NCI-H69 (cell line): ENCODE data around the gene SEL1L.
"Not testable (repeated sequence)": the region's sequence is repeated elsewhere in the genome, so short reads cannot be mapped to it uniquely, and the experiment has no call there.

Source experiments
- DNase-seq: peaks from one replicate; lab custom pipeline; 2025; lab: John Stamatoyannopoulos, UW

Gene SEL1L

GRCh38 chr14:81474148-81474492, 59.5 kb downstream of the SEL1L start:
- DNase-seq, result no peak

GRCh38 chr14:81473456-81474147, 60.1 kb downstream of the SEL1L start:
- DNase-seq, result no peak

- DNase-seq, result no peak
Measured at GRCh38 chr14:81472096-81472800, 61.4 kb downstream of the SEL1L start.

GRCh38 chr14:81471062-81471461, 62.6 kb downstream of the SEL1L start:
- no peak for DNase-seq

- not testable (repeated sequence) for DNase-seq
Measured at GRCh38 chr14:81470557-81470826, 63.2 kb downstream of the SEL1L start.

- DNase-seq, result peak; percentile 20
Measured at GRCh38 chr14:81466854-81467253, 66.8 kb downstream of the SEL1L start.

GRCh38 chr14:81465507-81466228, 68.0 kb downstream of the SEL1L start:
- DNase-seq, result no peak

- not testable (repeated sequence) for DNase-seq
Measured at GRCh38 chr14:81465003-81465392, 68.7 kb downstream of the SEL1L start.

GRCh38 chr14:81464253-81465002, 69.2 kb downstream of the SEL1L start:
- peak; percentile 75 for DNase-seq

GRCh38 chr14:81462356-81462755, 71.3 kb downstream of the SEL1L start:
- not testable (repeated sequence) for DNase-seq

- DNase-seq, result no peak
Measured at GRCh38 chr14:81459912-81460311, 73.7 kb downstream of the SEL1L start.

- peak; percentile 18 for DNase-seq
Measured at GRCh38 chr14:81458352-81458751, 75.3 kb downstream of the SEL1L start.

GRCh38 chr14:81455390-81455789, 78.3 kb downstream of the SEL1L start:
- DNase-seq, result no peak

- no peak for DNase-seq
Measured at GRCh38 chr14:81454572-81455218, 79.0 kb downstream of the SEL1L start.

- DNase-seq, result peak; percentile 81
Measured at GRCh38 chr14:81453166-81453766, 80.4 kb downstream of the SEL1L start.

- DNase-seq, result peak; percentile 77
Measured at GRCh38 chr14:81452341-81453133, 81.1 kb downstream of the SEL1L start.

- peak; percentile 20 for DNase-seq
Measured at GRCh38 chr14:81450976-81451375, 82.7 kb downstream of the SEL1L start.

GRCh38 chr14:81450100-81450531, 83.5 kb downstream of the SEL1L start:
- peak; percentile 95 for DNase-seq

- peak; percentile 46 for DNase-seq
Measured at GRCh38 chr14:81449576-81449975, 84.1 kb downstream of the SEL1L start.

- DNase-seq, result peak; percentile 47
Measured at GRCh38 chr14:81449114-81449513, 84.5 kb downstream of the SEL1L start.
